Trophoblast cell (in vitro differentiated cells and primary cell): ENCODE data around the gene STAB2.

Experiments
- DNase-seq, 2 donors: peaks; one replicate each; pipeline ENCODE4 v3.0.0-alpha.2; 2016
- H2AFZ ChIP-seq: 2 replicates; pipeline ENCODE4 v1.6.1; 2013; ENCODE audit warnings: low read length, moderate library complexity, mild to moderate bottlenecking; ENCODE audit not compliant: insufficient read depth, poor library complexity
- H2AK5ac ChIP-seq: 2 replicates; pipeline ENCODE4 v1.6.1; 2013; ENCODE audit warnings: mild to moderate bottlenecking, low read length
- H2BK120ac ChIP-seq: 2 replicates; pipeline ENCODE4 v1.6.1; 2013; ENCODE audit warnings: low read length, mild to moderate bottlenecking, moderate library complexity; ENCODE audit not compliant: insufficient read depth, poor library complexity
- H2BK12ac ChIP-seq: 2 replicates; pipeline ENCODE4 v1.6.1; 2013; ENCODE audit warnings: mild to moderate bottlenecking, low read length, moderate library complexity
- H2BK5ac ChIP-seq: 2 replicates; pipeline ENCODE4 v1.6.1; 2013; ENCODE audit warnings: low read length, low read depth, moderate library complexity, mild to moderate bottlenecking; ENCODE audit not compliant: poor library complexity
- H3K14ac ChIP-seq: 2 replicates; pipeline ENCODE4 v1.6.1; 2013; ENCODE audit warnings: mild to moderate bottlenecking, low read length
- H3K18ac ChIP-seq: 2 replicates; pipeline ENCODE4 v1.6.1; 2013; ENCODE audit warnings: mild to moderate bottlenecking, low read length
- H3K23ac ChIP-seq: 2 replicates; pipeline ENCODE4 v1.6.1; 2013; ENCODE audit warnings: low read length
- H3K27ac ChIP-seq: 2 replicates; pipeline ENCODE4 v1.5.1; 2013; ENCODE audit warnings: low read depth, mild to moderate bottlenecking, inconsistent platforms, low read length, moderate library complexity
- H3K27me3 ChIP-seq: 2 replicates; pipeline ENCODE4 v1.6.1; 2013; ENCODE audit warnings: inconsistent platforms, mild to moderate bottlenecking, low read length, moderate library complexity; ENCODE audit not compliant: insufficient read depth
- H3K36me3 ChIP-seq, 2 experiments: 1 replicate in 1 of 2; 2 replicates in 1 of 2; pipeline ENCODE4 v1.6.1; 2013; ENCODE audit warnings: low read length in 2 of 2, mild to moderate bottlenecking in 2 of 2, moderate library complexity in 1 of 2; ENCODE audit not compliant: insufficient read depth in 2 of 2, control insufficient read depth in 1 of 2
- H3K4ac ChIP-seq: 2 replicates; pipeline ENCODE4 v1.6.1; 2013; ENCODE audit warnings: low read depth, mild to moderate bottlenecking, low read length, moderate library complexity
- H3K4me1 ChIP-seq, 2 experiments: 1 replicate in 1 of 2; 2 replicates in 1 of 2; pipeline ENCODE4 v1.6.1; 2013; ENCODE audit warnings: low read length in 2 of 2, mild to moderate bottlenecking in 2 of 2, moderate library complexity in 1 of 2; ENCODE audit not compliant: insufficient read depth in 2 of 2, control insufficient read depth in 1 of 2
- H3K4me2 ChIP-seq: 2 replicates; pipeline ENCODE4 v1.6.1; 2013; ENCODE audit warnings: inconsistent platforms, mild to moderate bottlenecking, low read length, moderate library complexity
- H3K4me3 ChIP-seq: 2 replicates; pipeline ENCODE4 v1.5.1; 2013; ENCODE audit warnings: mild to moderate bottlenecking, low read depth, low read length, inconsistent platforms
- H3K79me1 ChIP-seq: one replicate; pipeline ENCODE4 v1.6.1; 2013; ENCODE audit warnings: low read length
- H3K79me2 ChIP-seq: 2 replicates; pipeline ENCODE4 v1.6.1; 2013; ENCODE audit warnings: low read length, mild to moderate bottlenecking; ENCODE audit not compliant: control insufficient read depth, insufficient read depth, poor library complexity
- H3K9ac ChIP-seq: 2 replicates; pipeline ENCODE4 v1.6.1; 2013; ENCODE audit warnings: mild to moderate bottlenecking, low read length
- H3K9me3 ChIP-seq: 2 replicates; pipeline ENCODE4 v1.6.1; 2013; ENCODE audit warnings: low read depth, mild to moderate bottlenecking, control low read depth, inconsistent platforms, low read length; ENCODE audit not compliant: insufficient read depth
- H4K12ac ChIP-seq: 2 replicates; pipeline ENCODE4 v1.6.1; 2013; ENCODE audit warnings: low read depth, mild to moderate bottlenecking, low read length, moderate library complexity
- H4K8ac ChIP-seq: 2 replicates; pipeline ENCODE4 v1.6.1; 2013; ENCODE audit warnings: low read depth, mild to moderate bottlenecking, low read length, moderate library complexity
- H4K91ac ChIP-seq: one replicate; pipeline ENCODE4 v1.6.1; 2013; ENCODE audit warnings: low read depth, mild to moderate bottlenecking, low read length, moderate library complexity
- WGBS: extraction: QIAGEN DNeasy Blood & Tissue Kit; methylation state at CpG from one replicate; pipeline ENCODE4 v1.1.7; 2013; ENCODE audit warnings: missing lambda C conversion rate; ENCODE audit not compliant: insufficient read length, insufficient coverage; ENCODE audit errors: extremely low coverage; 5-methylcytosine and 5-hydroxymethylcytosine counted together

The STAB2 gene

DNA sequence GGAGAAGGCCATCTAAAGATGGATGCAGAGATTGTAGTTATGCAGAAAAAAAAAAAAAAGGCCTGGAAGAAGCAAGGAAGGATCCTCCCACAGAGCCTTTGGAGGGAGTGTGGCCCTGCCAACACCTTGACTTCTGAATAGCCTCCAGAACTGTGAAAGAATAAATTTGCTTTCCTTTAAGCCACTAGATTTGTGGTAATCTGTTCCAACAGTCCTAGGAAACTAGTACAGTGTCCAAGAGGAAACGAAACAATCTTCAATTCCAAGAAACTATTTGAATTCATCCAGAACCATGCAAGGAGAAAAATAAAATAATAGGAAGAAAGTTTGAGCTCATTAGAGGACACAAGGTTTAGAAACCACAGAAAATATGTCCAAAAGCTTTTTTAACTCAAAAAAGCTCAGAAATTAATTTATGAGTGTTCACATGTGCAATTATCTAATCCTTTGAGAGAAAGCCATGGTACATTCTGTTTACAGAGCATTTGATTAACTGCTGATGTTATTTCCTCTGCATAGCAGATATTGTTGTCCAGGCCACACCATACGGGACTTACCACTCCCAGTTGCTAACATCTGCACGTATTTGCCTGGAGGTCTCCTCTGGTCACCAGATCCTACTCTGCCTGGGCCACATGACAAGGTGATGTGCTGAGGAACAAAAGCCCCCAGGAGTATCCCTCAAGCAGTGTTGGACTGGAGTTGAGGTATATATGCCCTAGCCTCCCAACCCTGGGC, 30.0 kb upstream of the STAB2 start:
- H4K91ac ChIP-seq, result peak overlapping the region; percentile 46
- no peak overlapping the region for H2AFZ ChIP-seq
- no peak overlapping the region for H4K8ac ChIP-seq
- H2BK120ac ChIP-seq, result peak overlapping the region; percentile 31
- no peak overlapping the region for H3K4me3 ChIP-seq
- H3K9me3 ChIP-seq, result no peaks in the 10 kb centered on the region
- peak overlapping the region; percentile 27 for H2BK5ac ChIP-seq
- no peak overlapping the region for H3K4ac ChIP-seq
- no peaks in the 10 kb centered on the region for H3K36me3 ChIP-seq
- H3K14ac ChIP-seq, result no peak overlapping the region
- no peaks in the 10 kb centered on the region for H3K79me2 ChIP-seq
- no peak overlapping the region for H2BK12ac ChIP-seq
- H3K4me2 ChIP-seq, result no peak overlapping the region
- H4K12ac ChIP-seq, result no peak overlapping the region
- no peaks in the 10 kb centered on the region for H3K27me3 ChIP-seq
- H3K9ac ChIP-seq, result no peak overlapping the region
- WGBS, result no CpG with 5 or more reads among the region's 3 CpGs
- H3K18ac ChIP-seq, result no peak overlapping the region
- DNase-seq, result peak in 1 of 2 donors; percentile 17
- no peak overlapping the region for H3K23ac ChIP-seq
- peaks cover 10 to 20% of the 10 kb centered on the region in 2 experiments for H3K4me1 ChIP-seq
- peaks cover 10% of the 10 kb centered on the region for H3K79me1 ChIP-seq
- H3K27ac ChIP-seq, result no peak overlapping the region
- H2AK5ac ChIP-seq, result no peak overlapping the region

DNA sequence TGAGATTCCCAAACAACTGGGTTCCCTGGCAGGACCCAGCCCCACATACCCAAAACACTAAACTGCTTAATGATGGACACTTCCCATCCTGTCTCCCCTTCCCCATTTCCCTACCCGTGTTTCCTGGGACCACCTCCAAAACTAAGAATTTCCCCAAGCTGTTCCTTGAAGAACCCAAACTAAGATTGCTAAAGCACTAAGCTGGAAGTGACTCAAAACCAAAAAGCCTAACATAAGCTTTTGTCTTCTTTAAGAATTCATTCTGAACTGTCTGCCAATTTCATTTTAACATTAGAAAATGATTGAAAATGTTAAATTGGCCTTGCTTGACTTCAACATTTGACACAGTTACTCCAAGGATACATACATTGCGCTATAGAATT, 29.5 kb upstream of the STAB2 start:
- no peaks in the 10 kb centered on the region for H3K9me3 ChIP-seq
- H3K79me2 ChIP-seq, result no peaks in the 10 kb centered on the region
- no peak overlapping the region for H2AK5ac ChIP-seq
- peak overlapping the region; percentile 27 for H2BK5ac ChIP-seq
- peak overlapping the region; percentile 31 for H2BK120ac ChIP-seq
- no CpG with 5 or more reads among the region's 2 CpGs for WGBS
- no peaks in the 10 kb centered on the region for H3K36me3 ChIP-seq
- no peak overlapping the region for H3K14ac ChIP-seq
- H3K23ac ChIP-seq, result no peak overlapping the region
- no peak overlapping the region for H4K8ac ChIP-seq
- no peak for DNase-seq
- H2AFZ ChIP-seq, result no peak overlapping the region
- H3K27me3 ChIP-seq, result no peaks in the 10 kb centered on the region
- H3K4me1 ChIP-seq, result peaks cover 10 to 23% of the 10 kb centered on the region in 2 experiments
- no peak overlapping the region for H3K4me2 ChIP-seq
- no peak overlapping the region for H2BK12ac ChIP-seq
- H3K4me3 ChIP-seq, result no peak overlapping the region
- no peak overlapping the region for H3K27ac ChIP-seq
- no peak overlapping the region for H3K18ac ChIP-seq
- no peak overlapping the region for H3K4ac ChIP-seq
- H4K12ac ChIP-seq, result no peak overlapping the region
- H3K79me1 ChIP-seq, result peaks cover 10% of the 10 kb centered on the region
- H4K91ac ChIP-seq, result peak overlapping the region; percentile 46
- H3K9ac ChIP-seq, result no peak overlapping the region

DNA sequence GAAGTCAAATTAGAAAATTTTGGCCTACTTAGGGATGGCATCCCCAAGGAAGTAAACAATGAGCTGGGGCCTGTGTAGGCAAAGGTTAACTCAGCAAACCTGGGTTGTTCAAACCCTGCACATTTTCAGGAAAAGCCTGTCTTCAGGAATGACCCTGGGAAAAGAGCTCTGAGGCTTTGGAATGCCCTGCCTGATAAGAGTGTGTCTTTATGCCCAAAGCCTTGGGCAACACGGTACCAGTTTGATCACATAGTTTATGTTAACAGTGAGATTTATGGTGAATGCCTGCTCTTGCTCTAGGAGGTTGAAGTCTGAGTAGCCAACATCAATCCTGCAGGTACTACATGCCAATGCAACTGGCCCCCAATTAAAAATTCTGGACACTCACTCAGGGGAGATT, 28.2 kb upstream of the STAB2 start:
- H2BK120ac ChIP-seq, result no peak overlapping the region
- H3K79me1 ChIP-seq, result peaks cover 12% of the 10 kb centered on the region
- H3K18ac ChIP-seq, result no peak overlapping the region
- no peak overlapping the region for H3K4me2 ChIP-seq
- H2BK5ac ChIP-seq, result peak overlapping the region; percentile 77
- no peak overlapping the region for H3K9ac ChIP-seq
- H3K27me3 ChIP-seq, result no peaks in the 10 kb centered on the region
- no CpG with 5 or more reads among the region's 1 CpG for WGBS
- H4K12ac ChIP-seq, result no peak overlapping the region
- no peak overlapping the region for H3K4me3 ChIP-seq
- H3K14ac ChIP-seq, result no peak overlapping the region
- no peaks in the 10 kb centered on the region for H3K79me2 ChIP-seq
- no peak overlapping the region for H2BK12ac ChIP-seq
- peaks cover 11 to 25% of the 10 kb centered on the region in 2 experiments for H3K4me1 ChIP-seq
- H2AK5ac ChIP-seq, result no peak overlapping the region
- H3K27ac ChIP-seq, result no peak overlapping the region
- no peak overlapping the region for H3K23ac ChIP-seq
- peak; percentile 87 to 96 for DNase-seq
- H2AFZ ChIP-seq, result no peak overlapping the region
- no peaks in the 10 kb centered on the region for H3K36me3 ChIP-seq
- no peak overlapping the region for H4K8ac ChIP-seq
- no peak overlapping the region for H3K4ac ChIP-seq
- H3K9me3 ChIP-seq, result peaks cover 2% of the 10 kb centered on the region
- peak overlapping the region; percentile 61 for H4K91ac ChIP-seq

DNA sequence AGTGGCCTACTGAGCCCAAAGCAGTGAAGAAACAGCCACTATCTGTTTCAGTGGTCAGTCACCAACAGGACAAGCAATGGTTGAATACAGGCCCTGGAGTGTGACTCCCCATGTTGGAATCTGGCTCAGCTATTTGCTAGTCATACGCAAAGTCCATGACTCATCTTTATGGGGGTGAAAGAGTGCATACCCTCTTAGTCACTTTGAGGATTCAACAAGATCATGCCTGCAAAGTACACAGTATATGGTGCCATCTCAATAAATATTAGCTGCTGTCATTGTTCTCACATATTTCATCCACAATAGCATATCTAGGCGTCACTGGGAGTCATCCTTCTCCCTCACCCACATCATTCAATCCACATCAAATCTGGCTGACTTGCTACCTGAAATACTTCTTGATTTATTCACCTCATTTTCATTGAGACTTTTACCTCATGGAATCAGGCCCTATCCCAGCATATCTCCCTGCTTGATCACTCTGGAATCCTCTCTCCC, 26.4 kb upstream of the STAB2 start:
- no peak overlapping the region for H3K4me2 ChIP-seq
- H3K18ac ChIP-seq, result no peak overlapping the region
- peak overlapping the region; percentile 36 for H4K8ac ChIP-seq
- peak overlapping the region; percentile 94 for H4K91ac ChIP-seq
- H3K4ac ChIP-seq, result peak overlapping the region; percentile 15
- no peak overlapping the region for H3K9ac ChIP-seq
- H3K14ac ChIP-seq, result peak overlapping the region; percentile 79
- H3K36me3 ChIP-seq, result no peaks in the 10 kb centered on the region
- no peak overlapping the region for H2AK5ac ChIP-seq
- peak overlapping the region; percentile 74 for H3K27ac ChIP-seq
- H2AFZ ChIP-seq, result no peak overlapping the region
- H3K23ac ChIP-seq, result no peak overlapping the region
- H3K4me1 ChIP-seq, result peaks cover 14 to 32% of the 10 kb centered on the region in 2 experiments
- H3K4me3 ChIP-seq, result no peak overlapping the region
- peak; percentile 92 to 98 for DNase-seq
- peak overlapping the region; percentile 73 for H2BK5ac ChIP-seq
- H3K9me3 ChIP-seq, result peaks cover 2% of the 10 kb centered on the region
- H3K79me2 ChIP-seq, result no peaks in the 10 kb centered on the region
- peak overlapping the region; percentile 85 for H2BK120ac ChIP-seq
- H3K27me3 ChIP-seq, result no peaks in the 10 kb centered on the region
- WGBS, result no CpG with 5 or more reads among the region's 2 CpGs
- H4K12ac ChIP-seq, result no peak overlapping the region
- H2BK12ac ChIP-seq, result peak overlapping the region; percentile 71
- H3K79me1 ChIP-seq, result peaks cover 12% of the 10 kb centered on the region
